Trophoblast cell (in vitro differentiated cells and primary cell): ENCODE results near the gene ZBTB16.

Experiments
- DNase-seq, 2 donors: peaks; one replicate each; pipeline ENCODE4 v3.0.0-alpha.2; 2016
- H2AFZ ChIP-seq: 2 replicates; pipeline ENCODE4 v1.6.1; 2013; ENCODE audit warnings: low read length, moderate library complexity, mild to moderate bottlenecking; ENCODE audit not compliant: insufficient read depth, poor library complexity
- H2AK5ac ChIP-seq: 2 replicates; pipeline ENCODE4 v1.6.1; 2013; ENCODE audit warnings: mild to moderate bottlenecking, low read length
- H2BK120ac ChIP-seq: 2 replicates; pipeline ENCODE4 v1.6.1; 2013; ENCODE audit warnings: low read length, mild to moderate bottlenecking, moderate library complexity; ENCODE audit not compliant: insufficient read depth, poor library complexity
- H2BK12ac ChIP-seq: 2 replicates; pipeline ENCODE4 v1.6.1; 2013; ENCODE audit warnings: mild to moderate bottlenecking, low read length, moderate library complexity
- H2BK5ac ChIP-seq: 2 replicates; pipeline ENCODE4 v1.6.1; 2013; ENCODE audit warnings: low read length, low read depth, moderate library complexity, mild to moderate bottlenecking; ENCODE audit not compliant: poor library complexity
- H3K14ac ChIP-seq: 2 replicates; pipeline ENCODE4 v1.6.1; 2013; ENCODE audit warnings: mild to moderate bottlenecking, low read length
- H3K18ac ChIP-seq: 2 replicates; pipeline ENCODE4 v1.6.1; 2013; ENCODE audit warnings: mild to moderate bottlenecking, low read length
- H3K23ac ChIP-seq: 2 replicates; pipeline ENCODE4 v1.6.1; 2013; ENCODE audit warnings: low read length
- H3K27ac ChIP-seq: 2 replicates; pipeline ENCODE4 v1.5.1; 2013; ENCODE audit warnings: low read depth, mild to moderate bottlenecking, inconsistent platforms, low read length, moderate library complexity
- H3K27me3 ChIP-seq: 2 replicates; pipeline ENCODE4 v1.6.1; 2013; ENCODE audit warnings: inconsistent platforms, mild to moderate bottlenecking, low read length, moderate library complexity; ENCODE audit not compliant: insufficient read depth
- H3K36me3 ChIP-seq, 2 experiments: 1 replicate in 1 of 2; 2 replicates in 1 of 2; pipeline ENCODE4 v1.6.1; 2013; ENCODE audit warnings: low read length in 2 of 2, mild to moderate bottlenecking in 2 of 2, moderate library complexity in 1 of 2; ENCODE audit not compliant: insufficient read depth in 2 of 2, control insufficient read depth in 1 of 2
- H3K4ac ChIP-seq: 2 replicates; pipeline ENCODE4 v1.6.1; 2013; ENCODE audit warnings: low read depth, mild to moderate bottlenecking, low read length, moderate library complexity
- H3K4me1 ChIP-seq, 2 experiments: 1 replicate in 1 of 2; 2 replicates in 1 of 2; pipeline ENCODE4 v1.6.1; 2013; ENCODE audit warnings: low read length in 2 of 2, mild to moderate bottlenecking in 2 of 2, moderate library complexity in 1 of 2; ENCODE audit not compliant: insufficient read depth in 2 of 2, control insufficient read depth in 1 of 2
- H3K4me2 ChIP-seq: 2 replicates; pipeline ENCODE4 v1.6.1; 2013; ENCODE audit warnings: inconsistent platforms, mild to moderate bottlenecking, low read length, moderate library complexity
- H3K4me3 ChIP-seq: 2 replicates; pipeline ENCODE4 v1.5.1; 2013; ENCODE audit warnings: mild to moderate bottlenecking, low read depth, low read length, inconsistent platforms
- H3K79me1 ChIP-seq: one replicate; pipeline ENCODE4 v1.6.1; 2013; ENCODE audit warnings: low read length
- H3K79me2 ChIP-seq: 2 replicates; pipeline ENCODE4 v1.6.1; 2013; ENCODE audit warnings: low read length, mild to moderate bottlenecking; ENCODE audit not compliant: control insufficient read depth, insufficient read depth, poor library complexity
- H3K9ac ChIP-seq: 2 replicates; pipeline ENCODE4 v1.6.1; 2013; ENCODE audit warnings: mild to moderate bottlenecking, low read length
- H3K9me3 ChIP-seq: 2 replicates; pipeline ENCODE4 v1.6.1; 2013; ENCODE audit warnings: low read depth, mild to moderate bottlenecking, control low read depth, inconsistent platforms, low read length; ENCODE audit not compliant: insufficient read depth
- H4K12ac ChIP-seq: 2 replicates; pipeline ENCODE4 v1.6.1; 2013; ENCODE audit warnings: low read depth, mild to moderate bottlenecking, low read length, moderate library complexity
- H4K8ac ChIP-seq: 2 replicates; pipeline ENCODE4 v1.6.1; 2013; ENCODE audit warnings: low read depth, mild to moderate bottlenecking, low read length, moderate library complexity
- H4K91ac ChIP-seq: one replicate; pipeline ENCODE4 v1.6.1; 2013; ENCODE audit warnings: low read depth, mild to moderate bottlenecking, low read length, moderate library complexity
- WGBS: extraction: QIAGEN DNeasy Blood & Tissue Kit; methylation state at CpG from one replicate; pipeline ENCODE4 v1.1.7; 2013; ENCODE audit warnings: missing lambda C conversion rate; ENCODE audit not compliant: insufficient read length, insufficient coverage; ENCODE audit errors: extremely low coverage; 5-methylcytosine and 5-hydroxymethylcytosine counted together

Gene ZBTB16

GRCh38 chr11:114085965-114086793 lies 26.7 kb downstream of the ZBTB16 start:
- H3K4me3 ChIP-seq: no peak overlapping the region
- H3K4me1 ChIP-seq: no peaks in the 10 kb centered on the region
- H3K36me3 ChIP-seq: no peaks in the 10 kb centered on the region
- peaks cover 2% of the 10 kb centered on the region for H3K9me3 ChIP-seq
- no peaks in the 10 kb centered on the region for H3K79me2 ChIP-seq
- DNase-seq: no peak
- H4K8ac ChIP-seq: no peak overlapping the region
- H2BK120ac ChIP-seq: no peak overlapping the region
- H3K27me3 ChIP-seq: no peaks in the 10 kb centered on the region
- no peak overlapping the region for H3K14ac ChIP-seq
- H3K4ac ChIP-seq: no peak overlapping the region
- no peak overlapping the region for H3K9ac ChIP-seq
- no peak overlapping the region for H3K27ac ChIP-seq
- no peak overlapping the region for H3K4me2 ChIP-seq
- no peak overlapping the region for H2BK5ac ChIP-seq
- no peak overlapping the region for H3K18ac ChIP-seq
- no peak overlapping the region for H2AFZ ChIP-seq
- no peak overlapping the region for H2AK5ac ChIP-seq
- no peak overlapping the region for H3K23ac ChIP-seq
- no peak overlapping the region for H2BK12ac ChIP-seq
- H4K91ac ChIP-seq: no peak overlapping the region
- H4K12ac ChIP-seq: no peak overlapping the region
- H3K79me1 ChIP-seq: no peaks in the 10 kb centered on the region
- no CpG with 5 or more reads among the region's 7 CpGs for WGBS

- no peak overlapping the region for H4K12ac ChIP-seq
- no peak overlapping the region for H3K14ac ChIP-seq
- H2BK120ac ChIP-seq: no peak overlapping the region
- H3K4me1 ChIP-seq: peaks cover 0 to 5% of the 10 kb centered on the region in 2 experiments
- no peak overlapping the region for H2BK5ac ChIP-seq
- no peaks in the 10 kb centered on the region for H3K27me3 ChIP-seq
- H3K36me3 ChIP-seq: no peaks in the 10 kb centered on the region
- H3K4me3 ChIP-seq: no peak overlapping the region
- no peaks in the 10 kb centered on the region for H3K79me2 ChIP-seq
- no peak overlapping the region for H3K27ac ChIP-seq
- no peak overlapping the region for H3K4me2 ChIP-seq
- H4K8ac ChIP-seq: no peak overlapping the region
- no CpG with 5 or more reads among the region's 5 CpGs for WGBS
- DNase-seq: no peak
- H3K79me1 ChIP-seq: no peaks in the 10 kb centered on the region
- H4K91ac ChIP-seq: no peak overlapping the region
- peaks cover 2% of the 10 kb centered on the region for H3K9me3 ChIP-seq
- H2AK5ac ChIP-seq: no peak overlapping the region
- H2AFZ ChIP-seq: no peak overlapping the region
- no peak overlapping the region for H3K23ac ChIP-seq
- no peak overlapping the region for H3K18ac ChIP-seq
- no peak overlapping the region for H3K4ac ChIP-seq
- no peak overlapping the region for H3K9ac ChIP-seq
- no peak overlapping the region for H2BK12ac ChIP-seq
Observed at GRCh38 chr11:114087025-114087424, 27.5 kb downstream of the ZBTB16 start.

GRCh38 chr11:114088216-114088615 lies 28.7 kb downstream of the ZBTB16 start:
- H3K4me1 ChIP-seq: peaks cover 0 to 6% of the 10 kb centered on the region in 2 experiments
- no peak overlapping the region for H2AK5ac ChIP-seq
- no CpG with 5 or more reads among the region's 9 CpGs for WGBS
- no peak overlapping the region for H2BK12ac ChIP-seq
- H4K91ac ChIP-seq: no peak overlapping the region
- no peak overlapping the region for H3K18ac ChIP-seq
- no peaks in the 10 kb centered on the region for H3K79me1 ChIP-seq
- H4K8ac ChIP-seq: no peak overlapping the region
- H3K23ac ChIP-seq: no peak overlapping the region
- H3K4ac ChIP-seq: no peak overlapping the region
- H3K9ac ChIP-seq: no peak overlapping the region
- DNase-seq: no peak
- no peaks in the 10 kb centered on the region for H3K27me3 ChIP-seq
- no peak overlapping the region for H2AFZ ChIP-seq
- no peak overlapping the region for H3K14ac ChIP-seq
- H3K79me2 ChIP-seq: no peaks in the 10 kb centered on the region
- H3K4me3 ChIP-seq: no peak overlapping the region
- no peak overlapping the region for H4K12ac ChIP-seq
- no peak overlapping the region for H2BK5ac ChIP-seq
- H3K4me2 ChIP-seq: no peak overlapping the region
- H3K36me3 ChIP-seq: no peaks in the 10 kb centered on the region
- no peak overlapping the region for H3K27ac ChIP-seq
- H3K9me3 ChIP-seq: peaks cover 2% of the 10 kb centered on the region
- H2BK120ac ChIP-seq: no peak overlapping the region

- no peak overlapping the region for H2BK120ac ChIP-seq
- H3K18ac ChIP-seq: no peak overlapping the region
- H3K14ac ChIP-seq: no peak overlapping the region
- no peak for DNase-seq
- H3K4me1 ChIP-seq: peaks cover 0 to 6% of the 10 kb centered on the region in 2 experiments
- H2AK5ac ChIP-seq: no peak overlapping the region
- no peak overlapping the region for H3K4me2 ChIP-seq
- H4K91ac ChIP-seq: no peak overlapping the region
- H3K4me3 ChIP-seq: no peak overlapping the region
- H2BK12ac ChIP-seq: no peak overlapping the region
- peaks cover 2% of the 10 kb centered on the region for H3K9me3 ChIP-seq
- WGBS: no CpG with 5 or more reads among the region's 7 CpGs
- H3K4ac ChIP-seq: no peak overlapping the region
- H3K27ac ChIP-seq: no peak overlapping the region
- no peaks in the 10 kb centered on the region for H3K79me1 ChIP-seq
- H3K23ac ChIP-seq: no peak overlapping the region
- no peak overlapping the region for H2AFZ ChIP-seq
- H3K79me2 ChIP-seq: no peaks in the 10 kb centered on the region
- H2BK5ac ChIP-seq: no peak overlapping the region
- H4K8ac ChIP-seq: no peak overlapping the region
- no peak overlapping the region for H3K9ac ChIP-seq
- no peaks in the 10 kb centered on the region for H3K36me3 ChIP-seq
- no peaks in the 10 kb centered on the region for H3K27me3 ChIP-seq
- H4K12ac ChIP-seq: no peak overlapping the region
Observed at GRCh38 chr11:114088836-114089235, 29.3 kb downstream of the ZBTB16 start.
